SIG-M5 (cell line): ENCODE measurements around the gene OR2H2.

ENCODE experiments used
- DNase-seq: peaks from one replicate; lab custom pipeline; 2025; lab: John Stamatoyannopoulos, UW

Gene OR2H2

DNA sequence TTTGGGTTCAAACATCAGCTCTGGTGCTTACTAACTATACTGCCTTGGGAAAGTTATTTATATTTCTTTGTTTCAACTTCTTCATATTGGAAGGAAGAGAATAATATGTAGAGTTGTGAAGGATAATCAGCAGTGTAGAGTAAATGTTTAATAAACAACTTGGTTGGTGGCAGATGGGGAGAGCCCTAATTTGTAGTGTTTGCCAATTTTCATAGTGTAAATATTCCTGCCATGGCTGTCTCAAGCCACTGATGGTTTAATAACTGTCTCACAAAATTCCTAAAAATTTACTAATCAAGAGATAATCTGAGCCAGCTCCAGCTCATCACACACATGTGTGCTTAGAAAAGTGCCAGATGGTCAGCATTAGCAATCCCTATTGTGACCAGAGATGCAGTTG, at the start of gene OR2H2:
Gene OR2H2 (plus strand): TSS at position 301 of the 400 bp plus-strand sequence. CDS start 2,824 bp downstream, outside the sequence.
- DNase-seq = no peak

DNA sequence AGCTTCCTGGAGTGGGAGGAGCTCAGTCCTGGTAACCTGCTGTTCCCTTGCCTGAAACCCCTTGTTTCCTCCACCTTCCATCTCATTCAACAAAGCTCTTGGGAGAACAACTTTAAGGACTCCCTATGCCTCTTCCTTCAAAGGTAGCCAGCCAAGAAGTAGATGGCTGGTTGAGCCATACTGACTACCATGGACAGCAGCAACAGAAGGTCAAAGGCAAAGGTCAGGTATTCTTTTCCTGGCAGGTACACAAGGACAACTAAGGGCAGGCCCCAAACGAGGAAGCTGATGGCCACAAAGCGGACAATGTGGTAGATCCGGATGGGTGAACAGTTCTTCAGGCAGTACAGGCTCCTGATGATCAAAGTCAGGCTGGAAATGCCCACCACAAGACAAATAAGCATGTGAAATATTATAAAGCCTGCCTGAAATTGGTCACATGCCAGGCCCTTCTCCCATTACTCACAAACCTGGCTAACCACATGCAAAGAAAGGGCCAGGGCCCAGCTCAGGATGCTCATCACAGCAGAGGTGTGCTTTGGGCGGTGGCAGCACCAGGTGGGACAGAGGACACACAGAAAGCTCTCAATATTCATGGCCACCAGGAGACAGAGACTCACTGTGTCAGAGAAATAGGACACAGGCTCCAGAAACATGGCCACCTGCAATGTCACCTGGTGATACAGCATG, 47.1 kb upstream of the OR2H2 start:
- DNase-seq = no peak

DNA sequence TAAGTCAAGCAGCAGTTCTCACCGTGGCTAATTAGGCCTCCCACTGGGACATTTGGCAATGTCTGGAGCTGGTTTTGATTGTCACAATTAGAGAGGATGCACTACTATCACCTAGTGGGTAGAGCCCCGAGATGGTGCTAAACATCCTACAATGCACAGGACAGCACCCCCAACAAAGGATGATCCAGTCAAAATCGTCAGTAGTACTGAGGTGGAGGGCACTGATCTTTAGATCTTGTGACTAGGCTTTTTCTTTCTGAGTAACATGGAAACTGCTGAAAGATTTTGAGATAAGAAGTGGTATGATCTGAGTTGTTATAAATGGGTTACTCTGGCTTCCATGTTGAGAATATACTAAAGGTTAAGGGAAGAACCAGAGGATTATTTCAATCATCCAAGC, 37.3 kb upstream of the OR2H2 start:
- DNase-seq = no peak

DNA sequence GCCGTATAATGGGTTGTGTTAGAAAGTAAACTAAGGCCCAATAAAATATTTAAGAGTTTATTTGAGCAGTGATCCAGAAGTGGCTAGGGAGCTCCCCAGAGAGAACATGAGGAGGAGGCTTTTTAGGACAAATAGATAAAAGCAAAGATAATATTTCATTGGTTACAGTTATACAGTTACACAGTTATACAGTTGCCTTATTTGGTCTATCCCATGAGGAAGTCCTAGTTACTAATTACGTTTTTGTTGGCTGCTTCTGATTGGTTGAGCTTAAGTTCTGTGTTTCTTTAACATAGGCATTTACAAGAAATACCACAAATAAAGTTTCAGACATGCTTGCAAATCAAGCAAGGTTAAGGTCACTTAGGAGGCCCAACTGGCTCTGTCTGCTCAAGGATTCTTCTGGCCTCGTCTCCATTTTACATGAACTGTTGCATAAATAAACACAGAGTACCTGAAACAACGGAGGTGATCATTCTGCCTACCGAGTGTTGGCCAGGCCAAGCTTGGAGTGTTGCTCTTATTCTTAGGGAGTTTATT, 32.3 kb upstream of the OR2H2 start:
- DNase-seq = no peak

DNA sequence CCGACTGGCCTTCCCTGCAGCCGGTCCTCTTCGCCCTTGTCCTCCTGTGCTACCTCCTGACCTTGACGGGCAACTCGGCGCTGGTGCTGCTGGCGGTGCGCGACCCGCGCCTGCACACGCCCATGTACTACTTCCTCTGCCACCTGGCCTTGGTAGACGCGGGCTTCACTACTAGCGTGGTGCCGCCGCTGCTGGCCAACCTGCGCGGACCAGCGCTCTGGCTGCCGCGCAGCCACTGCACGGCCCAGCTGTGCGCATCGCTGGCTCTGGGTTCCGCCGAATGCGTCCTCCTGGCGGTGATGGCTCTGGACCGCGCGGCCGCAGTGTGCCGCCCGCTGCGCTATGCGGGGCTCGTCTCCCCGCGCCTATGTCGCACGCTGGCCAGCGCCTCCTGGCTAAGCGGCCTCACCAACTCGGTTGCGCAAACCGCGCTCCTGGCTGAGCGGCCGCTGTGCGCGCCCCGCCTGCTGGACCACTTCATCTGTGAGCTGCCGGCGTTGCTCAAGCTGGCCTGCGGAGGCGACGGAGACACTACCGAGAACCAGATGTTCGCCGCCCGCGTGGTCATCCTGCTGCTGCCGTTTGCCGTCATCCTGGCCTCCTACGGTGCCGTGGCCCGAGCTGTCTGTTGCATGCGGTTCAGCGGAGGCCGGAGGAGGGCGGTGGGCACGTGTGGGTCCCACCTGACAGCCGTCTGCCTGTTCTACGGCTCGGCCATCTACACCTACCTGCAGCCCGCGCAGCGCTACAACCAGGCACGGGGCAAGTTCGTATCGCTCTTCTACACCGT, 31.5 kb upstream of the OR2H2 start:
- DNase-seq = no peak

DNA sequence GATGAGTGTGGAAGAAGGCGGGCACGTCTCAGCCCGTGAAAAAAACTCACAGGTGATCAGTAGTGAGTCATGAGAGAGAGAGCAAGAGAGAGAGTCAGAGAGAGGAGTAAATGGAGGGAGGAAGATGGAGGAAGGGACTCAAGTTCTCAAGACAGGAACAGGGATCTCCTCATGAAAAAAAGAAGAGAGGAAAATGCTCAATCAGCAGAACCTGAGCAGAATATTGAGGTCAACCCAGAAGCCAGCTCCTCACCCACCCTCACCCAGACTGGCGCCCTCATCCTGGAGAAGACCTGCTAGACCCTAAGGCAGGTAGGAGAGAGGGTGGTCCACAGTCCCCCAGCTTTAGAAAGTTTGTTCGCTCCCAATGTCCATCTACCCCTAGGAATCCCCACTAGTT, 30.2 kb upstream of the OR2H2 start:
- no peak for DNase-seq

DNA sequence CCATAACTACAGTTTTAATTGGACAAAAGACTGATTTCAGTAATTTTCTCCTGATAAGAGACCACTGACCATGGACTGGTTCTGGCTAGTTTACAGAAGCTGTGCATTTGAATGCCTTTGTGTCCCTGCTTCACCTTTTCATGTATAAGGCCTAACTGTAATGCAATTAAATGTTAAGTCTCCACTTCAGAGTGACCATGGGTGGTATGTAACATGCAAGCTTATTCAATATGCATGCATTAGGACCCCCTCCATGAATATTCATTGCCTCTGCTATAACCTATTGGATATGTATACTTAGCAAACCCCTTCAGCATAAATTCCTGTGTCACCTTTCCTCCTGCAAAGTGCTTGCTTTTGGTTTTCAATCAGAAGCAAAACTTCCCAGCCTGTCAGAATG, 27.6 kb upstream of the OR2H2 start:
- DNase-seq = no peak

DNA sequence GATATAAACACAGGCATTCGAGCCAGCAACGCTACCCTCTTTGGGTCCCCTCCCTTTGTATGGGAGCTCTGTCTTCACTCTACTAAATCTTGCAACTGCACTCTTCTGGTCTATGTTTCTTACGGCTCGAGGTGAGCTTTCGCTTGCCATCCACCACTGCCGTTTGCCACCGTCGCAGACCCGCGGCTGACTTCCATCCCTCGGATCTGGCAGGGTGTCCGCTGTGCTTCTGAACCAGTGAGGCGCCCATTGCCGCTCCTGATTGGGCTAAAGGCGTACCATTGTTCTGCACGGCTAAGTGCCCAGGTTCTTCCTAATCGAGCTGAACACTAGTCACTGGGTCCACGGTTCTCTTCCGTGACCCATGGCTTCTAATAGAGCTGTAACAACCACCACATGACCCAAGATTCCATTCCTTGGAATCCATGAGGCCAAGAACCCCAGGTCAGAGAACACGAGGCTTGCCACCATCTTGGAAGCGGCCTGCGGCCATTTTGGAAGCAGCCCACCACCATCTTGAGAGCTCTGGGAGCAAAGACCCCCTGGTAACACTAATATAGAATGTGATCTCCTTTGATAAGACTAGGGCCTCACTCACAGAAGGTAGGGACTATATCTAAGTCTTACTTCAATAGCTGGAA, 26.4 kb upstream of the OR2H2 start:
- no peak for DNase-seq

DNA sequence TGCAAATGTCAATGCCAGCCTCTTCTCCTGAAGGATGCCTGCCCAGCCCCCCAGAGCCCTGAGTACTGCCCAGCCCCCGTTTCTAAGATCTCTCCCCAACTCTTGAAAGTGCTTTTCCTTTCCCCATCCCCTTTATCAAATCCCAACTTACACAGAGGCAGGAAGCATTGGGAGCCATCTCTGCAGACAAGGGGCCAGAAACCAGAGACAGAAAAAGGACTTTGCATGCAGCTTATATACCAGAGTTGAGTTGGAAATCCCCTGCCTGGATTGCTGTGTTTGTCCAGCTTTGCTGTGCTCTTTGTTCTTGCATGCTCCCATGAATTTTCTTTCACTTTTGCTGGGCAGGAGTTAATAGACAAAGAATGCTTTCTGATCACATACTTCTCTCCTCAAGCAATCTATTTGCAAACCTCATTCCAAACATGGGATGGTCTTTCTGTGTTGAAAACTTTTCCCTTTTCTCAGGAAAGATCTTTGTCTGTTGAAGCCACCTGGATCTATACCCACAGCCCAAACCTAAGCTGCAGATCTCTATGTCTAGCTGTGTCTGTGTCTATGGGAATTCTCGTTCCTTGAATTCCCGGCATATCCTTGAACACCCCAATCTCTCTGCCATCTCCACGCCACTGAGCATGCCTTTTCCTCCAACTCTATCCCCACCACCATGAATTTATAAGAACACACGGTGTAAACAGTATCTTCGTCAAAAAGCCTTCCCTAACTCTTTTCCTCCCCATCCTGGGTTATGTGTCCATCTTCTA, 25.2 kb upstream of the OR2H2 start, which contains the start of gene UBD:
Gene UBD (minus strand): TSS at position 209 of the 764 bp plus-strand sequence. CDS start 31 bp downstream, at position 178.
- no peak for DNase-seq

DNA sequence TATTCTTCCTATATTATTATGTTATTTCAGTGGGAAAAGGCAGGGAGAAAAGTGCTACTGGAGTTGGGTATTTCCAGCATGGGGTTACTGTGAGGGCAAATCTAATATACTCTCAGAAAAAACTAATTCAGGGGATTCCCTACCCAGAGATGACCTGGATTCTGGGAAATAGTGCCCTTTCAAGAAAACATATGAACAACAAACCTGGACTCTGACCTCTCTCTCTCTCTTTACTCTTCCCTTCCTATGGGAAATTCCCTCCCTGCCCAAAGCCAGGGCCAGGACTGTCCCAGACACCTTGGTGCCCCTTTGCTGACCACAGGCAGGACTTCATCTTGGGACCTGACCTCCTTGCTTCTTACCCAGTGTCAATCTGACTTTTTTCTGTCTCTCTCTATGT, 23.8 kb upstream of the OR2H2 start:
- no peak for DNase-seq

DNA sequence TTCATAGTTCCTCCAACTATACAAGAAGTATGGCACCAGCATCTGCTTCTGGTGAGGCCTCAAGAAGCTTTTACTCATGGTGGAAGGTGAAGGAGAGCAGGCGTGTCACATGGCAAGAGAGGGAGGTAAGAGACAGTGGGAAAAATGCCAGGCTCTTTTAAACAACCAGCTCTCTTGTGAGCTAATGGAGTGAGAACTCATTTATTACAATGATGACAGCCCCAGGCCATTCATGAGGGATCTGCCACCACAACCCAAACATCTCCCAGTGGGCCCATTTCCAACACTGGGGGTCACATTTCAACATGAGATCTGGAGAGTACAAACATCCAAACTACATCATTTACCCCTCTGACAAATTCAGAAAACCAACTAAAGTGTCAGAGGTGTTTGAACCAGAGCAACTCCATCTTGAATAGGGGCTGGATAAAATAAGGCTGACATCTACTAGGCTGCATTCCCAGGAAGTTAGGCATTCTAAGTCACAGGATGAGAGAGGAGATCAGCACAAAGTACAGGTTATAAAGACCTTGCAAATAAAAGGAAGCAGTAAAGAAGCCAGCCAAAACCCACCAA, 23.2 kb upstream of the OR2H2 start:
- DNase-seq = no peak

DNA sequence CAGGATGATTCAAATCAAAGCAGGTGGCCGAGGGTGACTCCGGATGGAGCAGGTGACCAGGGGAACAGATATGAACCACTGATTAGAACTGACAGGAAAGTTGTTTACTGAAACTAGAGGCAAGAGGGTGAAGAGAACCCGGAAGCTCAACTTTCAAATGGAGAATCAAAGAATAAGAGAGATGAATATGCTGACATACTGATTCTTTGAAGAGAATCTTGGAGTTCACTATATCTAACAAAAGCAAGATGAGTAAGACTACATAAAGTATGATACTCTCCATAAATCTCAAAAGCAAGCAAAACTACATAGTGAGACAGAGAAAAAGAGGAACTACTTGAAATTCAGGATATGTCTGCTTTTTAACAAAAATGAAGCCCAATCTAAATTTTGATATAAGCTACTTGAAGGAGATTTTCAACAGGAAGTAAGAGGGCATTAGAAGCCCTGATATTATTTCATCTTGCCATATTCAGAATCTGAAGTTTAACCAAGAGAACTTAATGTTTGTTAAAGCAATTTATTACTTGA, 21.4 kb upstream of the OR2H2 start:
- DNase-seq = no peak

DNA sequence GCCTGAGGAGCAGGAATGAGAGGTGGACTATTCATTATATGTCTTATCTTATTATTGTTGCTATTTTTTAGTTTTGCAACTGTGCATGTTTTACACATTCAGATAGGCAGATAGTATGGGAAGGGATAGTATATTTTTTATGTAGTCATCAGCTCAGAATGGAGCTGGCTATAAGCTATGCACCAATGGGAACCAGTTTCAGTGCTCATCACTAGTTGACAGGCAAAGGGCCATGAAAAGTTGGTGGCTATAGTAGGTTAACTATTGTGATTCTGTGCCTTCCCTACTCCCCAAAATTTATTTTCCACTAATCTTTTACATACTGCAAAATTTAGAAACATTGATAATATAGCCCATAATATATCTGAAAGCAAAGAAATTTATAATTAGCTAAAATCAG, 20.0 kb upstream of the OR2H2 start:
- no peak for DNase-seq

DNA sequence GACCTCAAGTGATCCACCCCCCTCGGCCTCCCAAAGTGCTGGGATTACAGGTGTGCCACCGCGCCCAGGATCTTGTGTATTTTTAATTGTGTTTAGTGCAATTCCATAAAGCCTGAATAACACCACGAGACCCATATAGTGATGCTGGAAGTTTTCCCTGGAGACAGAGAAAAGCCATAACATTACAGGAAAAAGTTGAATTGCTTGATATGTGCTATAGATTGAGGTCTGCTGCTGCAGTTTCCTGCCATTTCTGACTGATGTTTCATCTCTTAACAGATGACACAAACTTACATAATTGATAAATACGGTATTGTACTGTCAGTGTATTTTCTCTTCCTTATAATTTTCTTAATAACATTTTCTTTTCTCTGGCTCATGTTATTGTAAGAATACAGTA, 18.1 kb upstream of the OR2H2 start:
- DNase-seq = no peak

DNA sequence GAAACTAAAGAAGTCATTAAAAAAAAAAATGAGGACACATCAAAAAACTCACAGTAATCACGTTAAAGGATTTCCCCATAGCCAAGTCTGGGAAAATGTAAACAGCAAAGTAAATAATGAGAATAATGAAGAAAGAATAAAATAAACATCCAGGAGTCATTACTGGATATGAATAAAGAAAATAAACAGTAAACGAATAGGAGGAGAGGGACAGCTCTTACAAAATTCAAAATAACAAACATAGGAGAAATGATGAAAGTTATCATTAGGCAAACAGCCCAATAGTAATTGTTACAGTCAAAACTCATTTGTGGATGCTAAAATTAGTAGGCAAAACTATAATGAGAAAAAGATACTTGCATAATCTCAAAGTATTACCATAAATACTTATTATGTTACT, 17.4 kb upstream of the OR2H2 start:
- no peak for DNase-seq

DNA sequence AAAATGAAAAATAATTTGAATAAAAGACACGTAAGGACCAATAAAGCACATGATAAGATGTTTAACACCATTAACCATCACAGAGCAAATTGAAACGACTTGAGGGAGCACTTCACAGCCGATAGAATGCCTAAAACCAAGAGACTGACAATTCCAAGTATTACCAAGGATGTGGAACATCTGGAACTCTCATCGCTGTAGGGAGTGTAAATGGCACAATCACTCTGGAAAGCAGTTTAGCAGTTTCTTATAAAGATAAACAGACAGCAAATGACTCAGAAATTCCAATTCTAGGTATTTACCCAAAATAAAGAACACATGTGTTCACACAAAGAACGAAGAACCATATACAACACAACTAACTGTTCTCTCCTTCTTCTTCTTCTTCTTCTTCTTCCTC, 16.9 kb upstream of the OR2H2 start:
- DNase-seq = no peak

DNA sequence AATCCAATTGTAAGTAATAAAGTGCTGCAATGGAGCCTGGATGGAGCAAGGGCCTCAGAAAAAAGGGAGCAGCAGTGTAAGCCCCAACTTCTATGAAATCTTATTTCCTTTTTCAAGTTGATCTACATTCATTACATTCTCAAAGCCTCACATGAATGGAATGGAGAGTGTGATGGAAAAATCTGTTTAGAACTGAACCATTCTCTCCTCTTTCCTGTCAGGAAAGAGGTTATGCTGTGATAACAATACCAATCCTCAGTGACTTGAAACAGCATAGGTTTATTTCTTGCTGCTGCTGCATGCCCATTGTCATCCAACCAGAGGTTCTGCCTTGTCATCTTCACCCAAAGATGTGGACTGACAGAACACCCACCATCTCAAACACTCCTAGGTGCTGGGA, 8.9 kb upstream of the OR2H2 start:
- no peak for DNase-seq

DNA sequence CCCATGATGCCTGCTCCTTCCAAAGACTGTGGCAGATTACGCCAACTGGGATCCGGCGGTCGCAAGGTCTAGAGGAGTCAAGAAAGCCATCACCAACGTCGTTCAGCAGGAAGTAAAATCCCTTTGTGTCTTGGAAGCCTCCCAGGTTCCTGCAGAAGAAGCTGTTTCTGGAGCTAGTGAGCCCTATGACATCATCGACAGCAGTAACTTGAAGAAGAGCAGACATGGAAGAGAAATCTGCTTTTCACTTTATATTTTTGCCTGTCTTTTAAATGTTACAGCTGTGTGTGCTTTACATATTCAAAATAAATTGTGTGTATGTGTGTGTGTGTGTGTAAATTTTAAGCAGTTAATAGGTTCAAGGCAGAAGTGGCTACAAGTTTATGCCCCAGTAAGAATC, 7.4 kb upstream of the OR2H2 start:
- no peak for DNase-seq

DNA sequence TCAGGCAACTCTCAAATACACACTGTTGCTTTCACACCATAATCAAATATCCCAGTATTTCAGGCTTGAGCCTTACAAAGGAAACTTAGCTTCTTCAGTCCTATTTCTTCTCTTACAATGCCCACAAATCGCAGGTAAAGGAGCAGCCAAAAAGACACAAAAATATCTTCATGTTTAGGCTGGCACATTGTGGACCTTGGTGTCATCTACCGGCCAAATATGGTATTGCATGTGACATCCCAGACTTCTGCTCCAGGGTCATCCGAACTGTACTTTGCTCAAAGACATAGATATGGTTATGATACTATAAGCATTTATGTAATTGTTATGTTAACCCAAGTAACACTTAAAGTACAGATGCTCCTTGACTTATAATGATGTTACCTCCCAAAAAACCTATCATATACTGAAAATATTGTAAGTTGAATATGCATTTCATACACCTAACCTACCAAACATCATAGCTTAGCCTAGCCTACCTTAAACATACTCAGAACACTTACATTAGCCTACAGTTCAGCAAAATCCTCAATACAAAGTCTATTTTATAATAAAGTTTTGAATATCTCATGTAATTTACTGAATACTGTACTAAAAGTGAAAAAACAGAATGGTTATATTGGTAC, 4.6 kb downstream of the OR2H2 start:
- no peak for DNase-seq

DNA sequence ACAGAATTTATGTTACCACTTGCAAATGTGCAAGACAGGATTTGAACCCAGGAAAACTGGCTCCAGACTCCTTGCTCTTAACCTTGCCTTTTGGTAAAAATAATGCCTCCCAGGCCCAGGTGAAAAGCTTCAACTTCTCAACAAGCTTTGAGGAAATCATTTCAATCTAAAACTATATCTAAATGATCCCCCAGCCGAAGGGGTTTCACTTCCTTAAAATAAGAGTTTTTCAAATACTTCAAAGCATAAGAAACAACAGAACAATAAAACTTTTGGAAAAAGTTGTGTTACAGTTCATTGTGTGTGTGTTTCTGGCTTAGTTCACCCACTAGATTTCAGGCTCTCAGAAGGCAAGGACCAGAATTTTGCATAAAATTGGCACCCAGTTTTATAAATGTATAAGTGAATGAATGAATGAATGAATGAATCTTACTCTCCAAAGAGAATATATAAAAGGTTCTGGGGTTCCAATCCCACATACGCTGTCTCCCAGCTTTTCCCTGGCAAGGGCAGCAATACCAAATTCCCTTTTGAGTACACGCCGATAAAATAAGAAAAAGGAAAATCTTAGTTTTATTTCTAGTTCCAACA, 5.4 kb downstream of the OR2H2 start:
- DNase-seq = no peak

DNA sequence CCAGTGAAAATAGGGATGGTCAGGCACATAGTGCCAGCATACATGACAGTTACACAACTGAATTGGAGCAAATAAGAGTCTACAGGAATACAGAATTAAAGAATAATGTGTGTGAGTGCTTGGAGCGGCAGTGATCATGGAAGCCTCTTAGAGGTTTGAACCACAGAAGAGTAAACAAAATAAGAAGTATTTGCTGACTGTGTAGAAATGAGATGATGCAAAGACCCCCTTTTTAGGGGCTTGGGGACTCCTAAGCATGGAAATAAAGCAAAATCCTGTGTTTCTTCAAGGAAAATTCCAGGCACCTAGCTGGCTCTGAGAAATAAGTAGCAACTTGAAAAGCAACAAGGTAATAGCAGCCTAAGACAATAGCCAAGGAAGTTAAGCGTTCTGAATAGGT, 6.8 kb downstream of the OR2H2 start:
- DNase-seq = no peak
